ENCODE results near the gene FIGNL1.

The FIGNL1 gene, protein sequence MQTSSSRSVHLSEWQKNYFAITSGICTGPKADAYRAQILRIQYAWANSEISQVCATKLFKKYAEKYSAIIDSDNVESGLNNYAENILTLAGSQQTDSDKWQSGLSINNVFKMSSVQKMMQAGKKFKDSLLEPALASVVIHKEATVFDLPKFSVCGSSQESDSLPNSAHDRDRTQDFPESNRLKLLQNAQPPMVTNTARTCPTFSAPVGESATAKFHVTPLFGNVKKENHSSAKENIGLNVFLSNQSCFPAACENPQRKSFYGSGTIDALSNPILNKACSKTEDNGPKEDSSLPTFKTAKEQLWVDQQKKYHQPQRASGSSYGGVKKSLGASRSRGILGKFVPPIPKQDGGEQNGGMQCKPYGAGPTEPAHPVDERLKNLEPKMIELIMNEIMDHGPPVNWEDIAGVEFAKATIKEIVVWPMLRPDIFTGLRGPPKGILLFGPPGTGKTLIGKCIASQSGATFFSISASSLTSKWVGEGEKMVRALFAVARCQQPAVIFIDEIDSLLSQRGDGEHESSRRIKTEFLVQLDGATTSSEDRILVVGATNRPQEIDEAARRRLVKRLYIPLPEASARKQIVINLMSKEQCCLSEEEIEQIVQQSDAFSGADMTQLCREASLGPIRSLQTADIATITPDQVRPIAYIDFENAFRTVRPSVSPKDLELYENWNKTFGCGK

DNA sequence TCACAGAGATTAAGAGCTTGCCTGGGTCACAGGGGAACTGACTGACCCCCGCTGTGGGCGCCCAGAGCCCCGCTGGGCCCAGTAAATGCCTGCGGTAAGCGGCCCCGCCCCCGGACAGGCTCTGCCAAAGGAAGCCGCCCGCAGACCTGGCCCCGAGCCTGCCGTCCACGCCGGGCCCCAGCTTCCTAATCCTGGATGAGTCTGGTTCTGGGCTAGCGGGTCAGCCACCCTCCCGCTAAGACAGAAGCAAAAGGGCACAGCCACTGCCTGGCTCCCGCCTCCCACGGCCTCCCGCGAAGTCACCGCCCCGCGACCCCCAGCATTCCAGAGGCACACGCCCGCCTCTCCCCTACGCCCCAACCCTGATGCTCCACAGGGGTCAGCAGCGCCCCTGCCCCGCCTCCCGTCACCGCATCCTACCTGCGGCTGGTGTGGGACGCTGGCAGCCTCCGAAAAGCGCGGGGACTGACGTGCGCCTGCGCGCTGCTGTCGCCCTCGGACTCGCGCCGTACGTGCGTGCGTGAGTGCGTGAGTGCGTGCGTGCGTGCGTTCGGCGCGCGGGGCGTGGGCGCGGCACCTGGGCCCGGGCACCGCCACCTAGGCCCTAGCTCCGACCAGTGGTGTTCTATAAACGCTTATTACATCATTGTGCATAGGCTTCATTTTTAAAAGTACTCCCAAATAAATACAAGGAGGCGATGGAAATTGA is at the start of gene FIGNL1:
Gene FIGNL1 (minus strand): TSS at position 470 of the 709 bp plus-strand sequence. CDS start 3,063 bp downstream, outside the sequence.
- DNase-seq = peak; percentile 91

DNA sequence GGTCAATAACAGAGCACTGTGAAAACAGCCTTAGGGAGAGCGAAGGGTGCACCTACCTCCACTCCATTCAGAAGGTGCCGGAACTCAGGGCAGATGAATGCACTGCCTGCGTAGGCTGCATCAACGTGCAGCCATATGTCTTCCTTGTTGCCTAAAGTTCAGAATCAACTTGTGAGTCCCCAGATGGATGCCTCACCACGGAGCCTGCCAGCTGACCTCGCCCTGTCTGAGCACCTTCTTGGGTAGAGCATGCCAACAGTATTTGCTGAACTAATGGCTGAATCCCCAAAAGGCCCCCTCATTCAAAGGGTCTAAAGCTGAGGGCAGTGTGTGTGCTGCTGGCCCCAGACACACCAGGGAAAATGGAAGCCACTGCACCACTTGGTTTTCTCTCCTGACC is 48.9 kb upstream of the FIGNL1 start:
- no peak for DNase-seq

DNA sequence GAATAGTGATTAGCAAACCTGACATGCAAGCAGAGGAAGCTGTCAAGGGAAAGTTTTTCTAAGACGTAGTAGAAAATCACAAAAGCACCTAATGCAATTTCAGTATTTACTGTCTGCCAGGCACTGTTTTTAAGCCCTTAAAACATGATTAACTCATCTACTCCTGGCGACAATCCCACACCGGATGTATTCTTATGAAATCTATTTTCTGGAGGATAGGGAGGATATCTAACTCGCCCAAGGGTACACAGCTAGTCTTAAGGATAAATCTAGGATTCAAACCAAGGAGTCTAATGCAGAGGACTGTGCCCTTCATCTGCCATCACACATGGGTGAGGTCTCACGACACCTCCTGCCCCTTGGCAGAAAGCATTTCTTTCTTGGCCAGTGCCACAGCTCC is 47.8 kb upstream of the FIGNL1 start:
- DNase-seq = no peak

DNA sequence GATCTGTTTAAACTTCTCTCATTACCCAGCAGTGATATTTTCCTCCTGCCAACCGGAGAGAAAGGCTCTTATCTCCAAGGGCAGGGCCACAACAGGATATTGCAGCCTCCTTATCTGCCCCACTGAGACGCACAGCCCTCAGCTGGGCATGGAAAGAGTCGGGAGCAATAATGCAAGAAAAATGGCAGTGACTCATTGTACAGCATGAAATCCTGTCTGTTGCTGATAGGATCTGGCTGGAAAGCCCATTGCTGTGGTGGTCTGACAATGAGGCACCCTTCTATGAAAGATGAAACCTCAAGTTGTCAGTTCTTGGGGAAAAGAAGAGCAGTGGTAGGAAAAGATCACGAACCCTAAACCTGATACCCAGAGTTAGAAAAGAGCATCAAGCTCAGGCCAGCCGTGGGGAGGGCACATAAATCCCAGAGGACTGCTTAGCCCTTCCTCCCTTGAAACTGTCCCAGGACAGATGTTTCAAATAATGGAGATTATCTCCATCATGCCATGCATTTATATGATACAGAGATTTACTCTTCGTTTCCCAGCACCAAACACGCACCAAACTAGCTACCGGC is 47.0 kb upstream of the FIGNL1 start:
- no peak for DNase-seq

DNA sequence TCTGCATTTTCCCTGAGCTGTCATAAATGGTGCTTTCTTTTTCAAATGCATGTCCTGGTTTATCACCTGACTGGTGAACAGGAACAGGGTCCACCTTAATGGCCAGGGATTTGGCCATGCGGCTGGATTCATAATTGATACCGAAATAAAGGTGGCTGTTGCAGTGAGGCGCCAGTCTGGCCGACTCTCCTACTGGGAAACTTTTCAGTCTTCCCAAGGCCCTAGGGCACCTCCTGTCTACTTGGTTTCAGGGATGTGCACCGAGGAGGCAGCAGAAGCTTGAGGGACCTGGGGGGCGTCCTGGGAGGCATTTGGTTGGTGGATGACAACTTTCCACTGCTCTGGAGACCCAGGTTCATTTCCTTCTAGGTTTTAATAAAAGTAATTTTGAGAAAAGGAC is 46.4 kb upstream of the FIGNL1 start:
- no peak for DNase-seq

DNA sequence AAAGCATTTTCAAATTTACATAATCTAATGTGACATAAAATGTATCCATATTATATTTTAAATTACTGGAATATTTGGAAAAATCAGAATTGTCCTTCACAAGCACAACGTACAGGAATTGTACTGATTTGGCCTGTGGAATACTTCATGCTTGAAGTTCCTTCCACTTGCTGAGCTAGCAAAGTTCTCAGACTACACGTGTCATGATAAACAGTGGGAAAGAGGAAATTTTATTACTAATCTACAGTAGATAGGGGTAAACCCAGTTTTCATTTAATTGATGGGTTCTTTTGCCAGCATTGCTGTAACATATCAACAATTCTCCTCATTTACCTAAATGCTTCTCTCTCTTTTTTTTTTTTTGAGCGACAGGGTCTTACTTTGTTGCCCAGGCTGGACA is 45.6 kb upstream of the FIGNL1 start:
- no peak for DNase-seq

DNA sequence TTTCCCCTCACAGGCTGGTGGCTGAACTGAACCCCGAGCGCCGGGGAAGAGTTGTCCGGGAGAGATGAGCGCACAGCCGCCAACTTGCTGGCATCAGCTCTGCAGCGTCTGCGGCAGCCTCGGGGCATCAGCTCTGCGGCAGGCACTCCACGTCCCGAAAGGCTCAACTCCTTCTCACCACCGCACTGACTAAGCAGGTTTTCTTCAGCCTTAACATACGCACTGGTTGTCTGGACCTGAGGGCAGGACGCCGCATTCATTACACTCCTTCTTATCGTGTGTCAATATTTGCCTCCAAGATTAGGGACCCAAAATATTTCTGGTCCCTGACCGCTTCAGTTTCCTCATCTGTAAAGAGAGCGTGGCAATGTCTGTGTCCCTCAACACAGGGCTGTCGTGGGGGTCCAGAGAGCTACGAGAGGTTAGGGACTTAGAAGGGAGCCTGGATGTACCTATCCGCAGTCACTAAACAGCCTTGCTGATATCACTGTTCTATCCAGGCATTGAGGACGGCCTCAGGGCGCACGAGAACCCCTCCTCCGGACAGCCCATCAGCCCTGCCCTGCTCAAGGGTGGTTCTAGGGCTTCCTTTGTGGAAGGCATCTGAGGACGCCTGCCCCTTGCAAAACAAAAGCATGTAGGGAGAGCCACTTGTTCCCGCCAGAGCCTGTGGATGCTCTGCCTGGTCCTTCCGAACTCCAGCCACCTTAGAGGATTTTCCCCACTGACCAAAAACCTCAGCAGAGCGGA is 42.8 kb upstream of the FIGNL1 start:
- no peak for DNase-seq

DNA sequence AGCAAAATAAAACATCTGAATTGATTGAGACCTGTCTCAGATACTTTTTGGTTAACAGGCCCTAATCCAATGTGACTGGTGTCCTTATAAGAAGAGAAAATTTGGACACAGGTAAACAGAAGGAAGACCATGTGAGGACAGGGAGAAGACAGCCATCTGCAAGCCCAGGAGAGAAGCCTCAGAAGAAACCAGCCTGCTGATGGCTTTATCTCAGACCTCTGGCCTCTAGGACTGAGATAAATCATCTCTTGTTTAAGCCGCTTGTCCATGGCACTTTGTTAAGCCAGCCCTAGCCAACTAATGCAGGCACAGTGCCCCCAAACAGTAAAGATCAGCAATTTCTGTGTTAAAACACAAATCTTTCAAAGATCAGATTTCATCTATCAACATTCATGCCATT is 41.8 kb upstream of the FIGNL1 start:
- DNase-seq = no peak

DNA sequence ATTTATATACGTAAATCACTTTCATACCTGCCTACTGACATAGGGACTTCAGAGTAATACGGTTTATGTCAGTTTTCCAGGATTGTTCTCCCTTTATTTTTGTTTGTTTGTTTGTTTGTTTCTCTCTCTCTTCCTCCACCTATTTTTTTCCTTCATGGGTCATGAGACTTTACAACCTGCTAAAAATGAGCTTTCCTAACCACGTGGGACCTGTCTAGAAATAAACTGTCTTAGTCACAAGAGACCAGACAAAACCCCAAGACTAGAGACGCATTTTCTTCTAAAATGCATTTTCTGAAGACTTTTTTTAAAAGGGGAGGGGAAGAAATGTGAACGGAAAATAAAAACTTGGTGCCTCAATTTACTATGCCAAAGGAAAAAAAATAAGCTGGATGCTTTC is 41.1 kb upstream of the FIGNL1 start:
- DNase-seq = no peak

DNA sequence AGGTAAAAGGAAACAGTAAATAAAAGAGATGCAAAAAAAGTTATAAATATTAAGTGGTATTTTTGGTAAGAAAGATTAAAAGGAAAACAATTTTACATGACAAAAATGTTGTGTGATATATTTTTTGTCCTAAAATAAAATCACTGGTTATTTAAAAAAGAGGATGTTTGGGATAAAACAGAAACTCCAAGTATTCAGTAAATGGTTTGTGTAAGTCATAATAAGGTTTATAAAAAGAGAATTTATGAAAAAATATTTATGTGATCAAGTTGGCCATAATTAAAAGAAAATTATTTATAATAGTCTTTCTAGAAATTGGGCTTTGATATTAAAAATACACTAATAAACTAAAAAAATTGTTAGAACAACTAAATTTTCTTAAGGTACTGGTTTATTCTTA is 38.2 kb upstream of the FIGNL1 start:
- DNase-seq = no peak

DNA sequence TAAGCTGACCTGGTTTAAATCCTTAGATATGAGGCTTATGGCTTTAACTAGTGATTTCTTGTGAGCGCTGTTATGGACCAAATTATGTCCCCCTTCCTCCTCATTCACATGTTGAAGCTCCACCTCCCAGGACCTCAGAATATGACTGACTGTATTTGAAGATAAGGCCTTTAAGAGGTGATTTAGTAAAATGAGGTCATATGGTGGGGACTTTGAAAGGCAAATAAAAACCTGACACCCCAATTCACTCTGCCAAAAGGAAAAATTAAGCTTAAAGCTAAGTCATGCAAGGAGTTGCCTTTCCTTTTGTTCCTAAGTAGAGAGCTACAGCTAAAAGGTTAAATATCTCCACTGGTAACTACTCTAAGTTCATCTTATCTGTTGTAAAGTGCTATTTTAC is 36.4 kb upstream of the FIGNL1 start:
- DNase-seq = no peak

DNA sequence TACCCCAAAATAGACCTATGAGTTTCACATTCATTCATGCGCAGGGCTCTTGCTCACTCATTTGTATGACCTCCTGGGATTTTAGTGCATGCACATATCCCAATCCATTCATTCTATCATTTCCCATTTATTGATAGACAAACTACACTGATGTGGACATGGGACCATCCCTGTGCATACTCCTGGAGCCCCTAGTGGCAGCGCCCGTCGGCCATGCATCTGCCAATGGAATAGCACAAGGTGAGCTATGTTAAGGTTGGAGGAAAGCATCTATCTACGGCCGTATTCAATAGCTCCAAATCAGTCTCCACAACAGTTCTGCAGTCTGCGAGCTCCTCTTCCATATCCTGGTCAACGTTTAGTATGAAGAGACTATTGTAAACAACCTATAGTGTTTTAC is 31.7 kb upstream of the FIGNL1 start:
- no peak for DNase-seq

DNA sequence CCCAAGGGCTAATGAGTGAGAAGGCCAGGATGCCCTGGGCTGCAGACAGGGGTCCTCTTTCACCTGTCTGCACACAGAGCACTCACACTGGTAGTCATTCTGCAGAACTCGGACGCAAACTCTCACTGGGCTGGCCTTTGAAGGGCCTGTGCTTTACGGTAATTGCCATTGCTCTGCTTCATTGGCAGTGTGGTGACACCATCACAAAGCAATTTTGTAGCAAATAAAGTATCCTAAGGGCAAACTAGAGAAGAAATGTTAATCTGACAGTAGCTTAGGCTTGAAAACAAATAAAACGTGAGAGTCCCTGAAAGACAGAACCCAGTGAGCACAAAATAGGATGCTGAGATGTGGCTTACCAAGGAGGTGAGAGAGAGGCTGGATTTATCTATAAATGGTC is 30.6 kb upstream of the FIGNL1 start:
- DNase-seq = no peak

DNA sequence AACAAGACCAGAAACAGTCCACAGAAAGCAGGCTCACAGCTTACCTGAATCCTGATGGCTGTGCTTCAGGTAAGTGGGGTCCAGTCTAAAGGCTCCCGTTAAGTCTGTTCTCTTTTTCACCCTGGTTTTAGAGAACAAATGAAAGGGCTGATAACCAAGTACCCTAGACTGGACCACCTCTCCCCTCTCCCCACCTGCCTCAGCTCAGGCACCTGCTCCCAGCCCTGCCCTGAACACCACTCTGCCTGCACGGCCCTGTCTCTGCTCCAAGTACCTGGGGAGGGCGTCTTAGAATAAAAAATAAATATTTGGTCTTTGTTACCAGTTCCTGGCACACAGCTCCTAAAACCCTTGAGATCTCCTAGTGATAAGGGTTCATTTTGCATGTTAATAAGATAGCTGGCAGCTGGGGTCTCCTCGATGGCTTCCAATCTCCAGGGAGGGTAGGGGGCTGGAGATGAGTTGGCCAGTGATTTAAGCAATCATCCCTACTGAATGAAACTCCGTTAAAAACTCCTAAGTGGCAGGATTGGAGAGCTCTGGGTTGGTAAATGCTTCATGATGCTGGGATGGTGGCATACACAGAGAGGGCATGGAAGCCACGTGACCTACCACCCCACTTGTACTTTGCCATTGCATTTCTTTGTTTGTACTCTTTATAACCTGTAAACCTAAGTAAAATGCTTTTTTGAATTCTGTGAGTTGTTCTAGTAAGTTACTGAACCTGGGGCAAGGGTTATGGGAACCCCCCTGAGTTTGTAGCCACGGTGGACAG is 29.8 kb upstream of the FIGNL1 start:
- no peak for DNase-seq

DNA sequence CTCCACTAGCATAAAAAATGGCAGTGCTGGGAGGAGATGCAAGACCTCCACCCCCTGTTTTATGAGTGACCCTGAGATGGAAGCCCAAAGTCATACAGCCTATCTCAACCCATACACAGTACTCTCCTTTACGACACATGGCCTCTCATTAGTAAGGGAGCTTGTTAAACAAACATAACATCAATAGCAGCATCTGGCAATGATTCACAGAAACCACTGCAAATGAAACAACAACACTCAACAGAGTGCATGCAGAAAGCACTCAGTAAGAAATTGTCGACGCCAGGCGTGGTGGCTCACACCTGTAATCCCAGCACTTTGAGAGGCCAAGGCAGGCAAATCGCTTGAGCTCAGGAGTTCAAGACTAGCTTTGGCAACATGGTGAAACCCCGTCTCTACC is 27.5 kb upstream of the FIGNL1 start:
- DNase-seq = no peak

DNA sequence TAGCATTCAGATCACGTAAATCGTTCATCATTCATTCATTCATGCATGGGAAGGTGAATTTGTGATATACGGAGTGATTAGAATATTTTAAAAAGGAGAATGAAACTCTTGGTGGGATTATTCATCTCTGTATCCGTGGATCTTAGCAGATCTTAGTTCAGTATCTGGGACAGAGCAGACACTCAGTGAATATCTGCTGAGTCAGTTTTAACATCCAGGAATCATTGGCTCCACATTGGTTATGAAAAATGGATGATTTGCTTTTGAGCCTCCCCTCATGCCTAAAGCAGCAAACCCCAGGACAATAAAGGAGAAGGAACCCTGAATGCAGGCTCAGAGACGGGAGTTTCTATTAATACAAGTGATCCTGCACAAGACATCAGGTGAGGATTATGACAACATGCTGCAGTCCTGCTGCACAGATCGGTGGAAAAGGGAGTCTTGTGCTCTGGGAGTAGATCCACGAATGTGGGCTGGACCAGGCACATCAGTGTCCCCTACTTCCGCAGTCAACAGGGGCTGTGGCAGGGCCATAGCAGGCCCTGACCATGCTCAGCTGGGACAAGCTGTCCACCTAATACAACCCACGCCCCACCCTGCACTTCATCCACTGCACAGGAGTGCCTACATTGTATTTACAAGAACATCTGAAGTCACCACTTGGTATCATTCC is 26.9 kb upstream of the FIGNL1 start:
- no peak for DNase-seq

DNA sequence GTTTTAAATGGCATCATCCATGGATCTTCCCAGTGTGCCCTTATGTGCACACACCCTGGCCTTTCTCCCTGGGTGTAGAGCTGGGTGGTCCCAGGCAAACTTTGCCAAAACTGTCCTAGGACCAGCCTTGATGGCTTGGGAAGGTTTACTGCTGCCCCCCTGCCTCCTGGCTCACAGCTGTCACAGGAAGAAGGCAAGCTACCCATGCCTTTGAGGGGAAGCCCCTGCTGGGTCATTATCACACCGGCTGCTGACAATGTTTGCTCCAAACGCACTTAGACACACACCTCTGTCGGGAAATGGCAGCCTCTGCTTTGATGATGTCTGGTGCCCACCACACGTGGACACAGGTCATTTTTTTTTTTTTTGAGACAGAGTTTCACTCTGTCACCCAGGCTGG is 25.2 kb upstream of the FIGNL1 start:
- DNase-seq = peak; percentile 56

DNA sequence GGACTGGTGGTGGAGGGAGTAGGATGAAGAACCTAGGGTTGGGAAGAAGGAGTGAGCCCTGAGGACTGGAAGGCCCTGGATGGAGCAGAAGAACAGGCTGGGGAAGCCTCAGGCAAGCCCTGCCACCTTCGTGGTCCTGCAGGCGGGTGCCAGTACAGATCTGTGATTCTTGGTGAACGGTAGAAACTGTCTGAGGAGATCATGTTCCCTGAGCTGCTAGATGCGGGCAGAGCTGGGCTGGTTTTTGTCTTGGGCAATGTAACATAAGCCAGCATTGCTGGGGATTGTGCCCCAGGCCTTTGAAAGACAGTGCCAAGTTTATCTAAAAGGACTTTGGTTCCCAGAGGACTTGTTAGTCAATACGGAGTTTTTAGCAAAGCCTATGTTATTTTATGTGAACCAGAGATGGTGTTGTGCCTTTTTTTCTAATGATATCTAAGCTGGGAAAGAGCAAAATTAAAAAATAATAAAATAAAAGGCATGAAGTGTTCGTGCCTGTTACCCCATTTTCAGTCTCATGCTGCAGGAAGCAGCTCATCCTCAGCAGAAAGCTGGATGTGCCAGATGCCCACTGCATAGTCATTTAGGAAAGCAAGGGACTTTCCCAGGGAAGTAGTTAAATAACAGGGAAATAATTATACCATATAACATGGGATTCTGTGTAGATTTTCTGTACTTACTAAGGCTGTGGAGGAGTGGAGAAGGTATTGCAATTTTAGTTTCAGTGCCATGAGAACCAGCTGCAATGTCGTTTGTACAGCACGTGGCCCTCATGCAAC is 24.4 kb upstream of the FIGNL1 start:
- peak; percentile 17 for DNase-seq

DNA sequence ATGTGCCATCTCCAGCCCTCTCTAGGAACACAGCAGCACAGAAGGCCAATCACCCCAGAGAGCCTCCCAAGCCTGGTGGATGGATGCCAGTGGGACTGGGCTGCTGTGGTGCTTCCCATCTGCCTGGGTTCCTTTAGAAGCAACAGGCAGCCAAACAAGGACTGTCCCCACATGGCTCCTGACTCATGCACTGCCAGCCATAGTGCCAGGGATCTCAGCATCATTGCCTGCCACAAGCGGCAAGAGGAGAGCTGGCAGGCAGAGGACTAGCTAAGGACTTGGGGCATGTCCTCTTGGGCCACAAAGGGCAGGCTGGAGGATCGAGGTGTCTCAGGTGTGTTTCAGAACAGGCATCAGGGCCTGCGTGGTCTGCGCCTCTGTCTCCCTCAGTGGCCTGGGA is 23.4 kb upstream of the FIGNL1 start:
- no peak for DNase-seq

DNA sequence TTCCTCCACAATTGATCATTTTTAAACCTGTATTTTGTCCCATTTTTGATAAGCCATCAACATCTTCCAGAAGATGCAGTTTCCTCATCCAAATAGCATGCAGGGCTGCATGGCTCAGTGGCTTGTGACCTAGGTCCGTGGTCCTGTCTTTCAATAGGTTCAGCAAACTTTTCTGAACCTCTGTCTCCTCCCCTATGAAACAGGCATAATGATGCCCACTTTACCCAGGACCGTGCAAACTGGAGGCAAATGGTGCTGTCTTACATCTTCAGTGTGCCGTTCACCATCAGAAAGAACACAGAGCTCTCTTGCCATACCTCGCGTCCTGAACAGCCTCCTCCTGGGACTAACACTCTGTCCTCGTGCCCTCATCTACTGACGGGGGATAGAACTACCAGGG is 22.3 kb upstream of the FIGNL1 start:
- no peak for DNase-seq

DNA sequence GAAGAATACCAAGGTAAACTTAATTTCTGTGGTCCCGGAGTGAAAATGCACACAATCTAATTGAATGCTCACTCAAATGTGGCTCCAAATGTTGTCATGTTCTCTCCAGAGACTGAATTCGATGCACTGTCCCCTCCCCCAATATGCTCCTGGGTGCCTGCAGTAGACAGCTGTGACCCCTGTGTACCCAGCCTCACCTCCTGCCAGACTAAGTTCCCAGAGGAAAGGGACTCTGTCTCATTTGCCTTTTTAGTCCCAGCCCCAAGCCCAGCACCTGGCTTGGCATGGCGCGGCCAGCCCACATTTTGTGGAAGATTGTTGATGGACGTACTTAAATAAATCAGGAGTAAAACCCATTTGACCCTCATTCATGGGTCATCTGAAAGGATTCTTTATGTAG is 21.8 kb upstream of the FIGNL1 start:
- no peak for DNase-seq
